GM12878 (cell line): Measurements from ENCODE around the gene DIAPH1. TPM values are rescaled to one million over a fixed set of nuclear protein-coding genes. Genes with fewer than 3 reads are reported as not detected.

ENCODE experiments used
- BHLHE40 ChIP-seq, 2 experiments: fragments of 450-650 bp in 1 of 2; IDR thresholded peaks; 2 replicates each; pipeline ENCODE4 v1.6.1; 2011 to 2017; ENCODE audit warnings: low read depth in 2 of 2, borderline replicate concordance in 1 of 2, improper control_type of control experiment in 1 of 2, low read length in 1 of 2, mild to moderate bottlenecking in 1 of 2
- CREM ChIP-seq: IDR thresholded peaks from 2 replicates; pipeline ENCODE4 v1.6.1; 2014; ENCODE audit warnings: antibody characterized with exemption, low read depth
- GABPA ChIP-seq: IDR thresholded peaks from 2 replicates; pipeline ENCODE4 v1.6.1; 2014; ENCODE audit warnings: antibody characterized with exemption, low read depth, mild to moderate bottlenecking, inconsistent platforms
- MEF2A ChIP-seq: IDR thresholded peaks from 2 replicates; pipeline ENCODE4 v1.6.1; 2011; ENCODE audit warnings: low read depth, mild to moderate bottlenecking, low read length, moderate library complexity; ENCODE audit not compliant: insufficient read depth
- MEF2B ChIP-seq: fragments of 450-650 bp; IDR thresholded peaks from 2 replicates; pipeline ENCODE4 v1.6.1; 2018; ENCODE audit warnings: mild to moderate bottlenecking, moderate library complexity; ENCODE audit not compliant: partially characterized antibody, poor library complexity, severe bottlenecking
- PAX8 ChIP-seq: fragments of 450-650 bp; IDR thresholded peaks from 2 replicates; pipeline ENCODE4 v1.6.1; 2017; ENCODE audit warnings: mild to moderate bottlenecking, moderate library complexity
- POLR2AphosphoS2 ChIP-seq: IDR thresholded peaks from 2 replicates; pipeline ENCODE4 v1.6.1; 2011; ENCODE audit warnings: low read depth, mild to moderate bottlenecking, low read length, improper control_type of control experiment, moderate library complexity
- RAD21 ChIP-seq: IDR thresholded peaks from 2 replicates; pipeline ENCODE4 v1.6.1; 2011; ENCODE audit warnings: mild to moderate bottlenecking, low read depth, low read length, moderate library complexity; ENCODE audit not compliant: insufficient read depth
- RB1 ChIP-seq: fragments of 450-650 bp; formaldehyde crosslinking; IDR thresholded peaks from 2 replicates; pipeline ENCODE4 v1.6.1; 2017; ENCODE audit warnings: mild to moderate bottlenecking, borderline replicate concordance
- SMC3 ChIP-seq: IDR thresholded peaks from 2 replicates; pipeline ENCODE4 v1.6.1; 2011; ENCODE audit warnings: low read length, improper control_type of control experiment, borderline replicate concordance
- TARDBP ChIP-seq: IDR thresholded peaks from 2 replicates; pipeline ENCODE4 v1.6.1; 2016; ENCODE audit warnings: borderline replicate concordance
- YY1 ChIP-seq: IDR thresholded peaks from 2 replicates; pipeline ENCODE4 v1.6.1; 2011; ENCODE audit warnings: low read depth, mild to moderate bottlenecking, low read length
- ZNF622 ChIP-seq: fragments of 450-650 bp; IDR thresholded peaks from 2 replicates; pipeline ENCODE4 v1.6.1; 2017; ENCODE audit warnings: mild to moderate bottlenecking, inconsistent platforms
- ZSCAN29 ChIP-seq: fragments of 450-650 bp; IDR thresholded peaks from 2 replicates; pipeline ENCODE4 v1.6.1; 2017; ENCODE audit warnings: mild to moderate bottlenecking, moderate library complexity
- polyA plus RNA-seq, 11 experiments: library from polyadenylated mRNA; depleted of rRNA in 4 of 11; unstranded in 6 of 11; stranded (reverse) in 5 of 11; fragments of >200 nt; fragmentation: Nextera tagmentation in 4 of 11; fragmentation: Illumina TruSeq in 1 of 11; extraction: Ambion mirVana in 4 of 11; extraction: Trizol in 1 of 11; gene quantifications; 1 replicate in 1 of 11; 2 replicates in 10 of 11; pipeline versions ENCODE4 v1.2.1 to v1.2.3, GENCODE V29; 2011 to 2016; ENCODE audit warnings: inconsistent platforms in 2 of 11, missing spikeins in 2 of 11, low read depth in 1 of 11
- total RNA-seq, 4 experiments: library from RNA; depleted of rRNA in 3 of 4; stranded (reverse); fragments of >200 nt in 3 of 4; fragmentation: Illumina TruSeq in 1 of 4; extraction: Trizol in 1 of 4; gene quantifications; 2 replicates each; pipeline versions ENCODE4 v1.2.1 to v1.2.3, GENCODE V29; 2013 to 2021
- TF ChIP-seq, protein P1 (sequence below): fragments of 450-650 bp; IDR thresholded peaks from 2 replicates; pipeline ENCODE4 v1.6.1; 2017; ENCODE audit warnings: mild to moderate bottlenecking, low read depth, inconsistent platforms; ENCODE audit not compliant: poor library complexity, severe bottlenecking
- TF ChIP-seq, protein P2 (sequence below): fragments of 450-650 bp; conservative IDR thresholded peaks from 2 replicates; pipeline ENCODE4 v1.6.1; 2017; ENCODE audit warnings: mild to moderate bottlenecking, moderate library complexity
- TF ChIP-seq, protein P3 (sequence below): fragments of 450-650 bp; IDR thresholded peaks from 2 replicates; pipeline ENCODE4 v1.6.1; 2017; ENCODE audit warnings: mild to moderate bottlenecking
- TF ChIP-seq, protein P4 (sequence below): fragments of 150-350 bp; IDR thresholded peaks from 2 replicates; pipeline ENCODE4 v1.6.1; 2016; ENCODE audit warnings: low read depth, low read length
- TF ChIP-seq, protein P5 (sequence below): IDR thresholded peaks from 2 replicates; pipeline ENCODE4 v1.6.1; 2011; ENCODE audit warnings: low read depth, mild to moderate bottlenecking, low read length, moderate library complexity, borderline replicate concordance; ENCODE audit errors: extremely low read depth

Gene DIAPH1
- total and polyA plus RNA-seq, 10 of the 15 experiments (the other 5 are each of a cell fraction or from before 2014, with no cell fraction given), result 37.8 to 168 (median 59.0) TPM

DNA sequence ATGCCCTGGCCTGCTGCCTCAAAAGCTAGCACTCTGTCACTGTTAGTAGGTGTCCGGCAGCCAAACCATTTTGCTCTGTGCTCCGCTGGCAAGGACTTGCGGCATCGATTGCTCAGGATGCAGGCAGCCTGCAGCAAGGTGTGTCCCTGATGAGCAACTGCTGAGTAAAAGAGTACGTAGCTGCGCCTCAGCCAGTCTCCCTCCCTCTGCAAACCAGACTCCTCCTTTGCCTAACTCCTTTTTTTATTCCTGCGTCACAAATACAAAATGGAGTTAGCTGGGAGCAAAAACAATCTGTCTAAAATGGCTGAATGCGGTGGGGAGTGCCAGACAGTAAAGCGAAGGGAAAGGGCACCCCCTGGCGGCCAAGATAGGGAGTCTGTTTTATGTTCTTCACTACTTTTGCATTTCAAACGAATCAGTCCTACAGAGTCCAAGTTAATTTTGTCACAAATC is 61.1 kb downstream of the DIAPH1 start (continued):
- TF ChIP-seq YY1, result peak; percentile 100
- TF ChIP-seq ZSCAN29, result no peak
- TF ChIP-seq RAD21, result peak; percentile 96
- no peak for TF ChIP-seq ZNF622
- TF ChIP-seq, protein P1, sequence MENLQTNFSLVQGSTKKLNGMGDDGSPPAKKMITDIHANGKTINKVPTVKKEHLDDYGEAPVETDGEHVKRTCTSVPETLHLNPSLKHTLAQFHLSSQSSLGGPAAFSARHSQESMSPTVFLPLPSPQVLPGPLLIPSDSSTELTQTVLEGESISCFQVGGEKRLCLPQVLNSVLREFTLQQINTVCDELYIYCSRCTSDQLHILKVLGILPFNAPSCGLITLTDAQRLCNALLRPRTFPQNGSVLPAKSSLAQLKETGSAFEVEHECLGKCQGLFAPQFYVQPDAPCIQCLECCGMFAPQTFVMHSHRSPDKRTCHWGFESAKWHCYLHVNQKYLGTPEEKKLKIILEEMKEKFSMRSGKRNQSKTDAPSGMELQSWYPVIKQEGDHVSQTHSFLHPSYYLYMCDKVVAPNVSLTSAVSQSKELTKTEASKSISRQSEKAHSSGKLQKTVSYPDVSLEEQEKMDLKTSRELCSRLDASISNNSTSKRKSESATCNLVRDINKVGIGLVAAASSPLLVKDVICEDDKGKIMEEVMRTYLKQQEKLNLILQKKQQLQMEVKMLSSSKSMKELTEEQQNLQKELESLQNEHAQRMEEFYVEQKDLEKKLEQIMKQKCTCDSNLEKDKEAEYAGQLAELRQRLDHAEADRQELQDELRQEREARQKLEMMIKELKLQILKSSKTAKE, result peak; percentile 54
- TF ChIP-seq, protein P2, sequence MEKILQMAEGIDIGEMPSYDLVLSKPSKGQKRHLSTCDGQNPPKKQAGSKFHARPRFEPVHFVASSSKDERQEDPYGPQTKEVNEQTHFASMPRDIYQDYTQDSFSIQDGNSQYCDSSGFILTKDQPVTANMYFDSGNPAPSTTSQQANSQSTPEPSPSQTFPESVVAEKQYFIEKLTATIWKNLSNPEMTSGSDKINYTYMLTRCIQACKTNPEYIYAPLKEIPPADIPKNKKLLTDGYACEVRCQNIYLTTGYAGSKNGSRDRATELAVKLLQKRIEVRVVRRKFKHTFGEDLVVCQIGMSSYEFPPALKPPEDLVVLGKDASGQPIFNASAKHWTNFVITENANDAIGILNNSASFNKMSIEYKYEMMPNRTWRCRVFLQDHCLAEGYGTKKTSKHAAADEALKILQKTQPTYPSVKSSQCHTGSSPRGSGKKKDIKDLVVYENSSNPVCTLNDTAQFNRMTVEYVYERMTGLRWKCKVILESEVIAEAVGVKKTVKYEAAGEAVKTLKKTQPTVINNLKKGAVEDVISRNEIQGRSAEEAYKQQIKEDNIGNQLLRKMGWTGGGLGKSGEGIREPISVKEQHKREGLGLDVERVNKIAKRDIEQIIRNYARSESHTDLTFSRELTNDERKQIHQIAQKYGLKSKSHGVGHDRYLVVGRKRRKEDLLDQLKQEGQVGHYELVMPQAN, result no peak
- TF ChIP-seq, protein P3, sequence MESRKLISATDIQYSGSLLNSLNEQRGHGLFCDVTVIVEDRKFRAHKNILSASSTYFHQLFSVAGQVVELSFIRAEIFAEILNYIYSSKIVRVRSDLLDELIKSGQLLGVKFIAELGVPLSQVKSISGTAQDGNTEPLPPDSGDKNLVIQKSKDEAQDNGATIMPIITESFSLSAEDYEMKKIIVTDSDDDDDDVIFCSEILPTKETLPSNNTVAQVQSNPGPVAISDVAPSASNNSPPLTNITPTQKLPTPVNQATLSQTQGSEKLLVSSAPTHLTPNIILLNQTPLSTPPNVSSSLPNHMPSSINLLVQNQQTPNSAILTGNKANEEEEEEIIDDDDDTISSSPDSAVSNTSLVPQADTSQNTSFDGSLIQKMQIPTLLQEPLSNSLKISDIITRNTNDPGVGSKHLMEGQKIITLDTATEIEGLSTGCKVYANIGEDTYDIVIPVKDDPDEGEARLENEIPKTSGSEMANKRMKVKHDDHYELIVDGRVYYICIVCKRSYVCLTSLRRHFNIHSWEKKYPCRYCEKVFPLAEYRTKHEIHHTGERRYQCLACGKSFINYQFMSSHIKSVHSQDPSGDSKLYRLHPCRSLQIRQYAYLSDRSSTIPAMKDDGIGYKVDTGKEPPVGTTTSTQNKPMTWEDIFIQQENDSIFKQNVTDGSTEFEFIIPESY, result no peak; the same call in 1 of the 2 replicates
- TF ChIP-seq RB1, result 0 out of 2 replicates have a peak, but pooled peaks have one; percentile 48
- peak; percentile 99 for TF ChIP-seq SMC3
- TF ChIP-seq CREM, result peak; percentile 57
- TF ChIP-seq, protein P4, sequence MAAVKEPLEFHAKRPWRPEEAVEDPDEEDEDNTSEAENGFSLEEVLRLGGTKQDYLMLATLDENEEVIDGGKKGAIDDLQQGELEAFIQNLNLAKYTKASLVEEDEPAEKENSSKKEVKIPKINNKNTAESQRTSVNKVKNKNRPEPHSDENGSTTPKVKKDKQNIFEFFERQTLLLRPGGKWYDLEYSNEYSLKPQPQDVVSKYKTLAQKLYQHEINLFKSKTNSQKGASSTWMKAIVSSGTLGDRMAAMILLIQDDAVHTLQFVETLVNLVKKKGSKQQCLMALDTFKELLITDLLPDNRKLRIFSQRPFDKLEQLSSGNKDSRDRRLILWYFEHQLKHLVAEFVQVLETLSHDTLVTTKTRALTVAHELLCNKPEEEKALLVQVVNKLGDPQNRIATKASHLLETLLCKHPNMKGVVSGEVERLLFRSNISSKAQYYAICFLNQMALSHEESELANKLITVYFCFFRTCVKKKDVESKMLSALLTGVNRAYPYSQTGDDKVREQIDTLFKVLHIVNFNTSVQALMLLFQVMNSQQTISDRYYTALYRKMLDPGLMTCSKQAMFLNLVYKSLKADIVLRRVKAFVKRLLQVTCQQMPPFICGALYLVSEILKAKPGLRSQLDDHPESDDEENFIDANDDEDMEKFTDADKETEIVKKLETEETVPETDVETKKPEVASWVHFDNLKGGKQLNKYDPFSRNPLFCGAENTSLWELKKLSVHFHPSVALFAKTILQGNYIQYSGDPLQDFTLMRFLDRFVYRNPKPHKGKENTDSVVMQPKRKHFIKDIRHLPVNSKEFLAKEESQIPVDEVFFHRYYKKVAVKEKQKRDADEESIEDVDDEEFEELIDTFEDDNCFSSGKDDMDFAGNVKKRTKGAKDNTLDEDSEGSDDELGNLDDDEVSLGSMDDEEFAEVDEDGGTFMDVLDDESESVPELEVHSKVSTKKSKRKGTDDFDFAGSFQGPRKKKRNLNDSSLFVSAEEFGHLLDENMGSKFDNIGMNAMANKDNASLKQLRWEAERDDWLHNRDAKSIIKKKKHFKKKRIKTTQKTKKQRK, result no peak
- no peak for TF ChIP-seq MEF2B
- no peak for TF ChIP-seq BHLHE40 (IDR thresholded peaks at IDR 0.05; ENCODE audit: borderline replicate concordance in 1 of 2, low read depth in 2 of 2, low read length in 1 of 2)
- no peak for TF ChIP-seq MEF2A
- TF ChIP-seq TARDBP, result no peak
- no peak for TF ChIP-seq GABPA
- TF ChIP-seq, protein P5, sequence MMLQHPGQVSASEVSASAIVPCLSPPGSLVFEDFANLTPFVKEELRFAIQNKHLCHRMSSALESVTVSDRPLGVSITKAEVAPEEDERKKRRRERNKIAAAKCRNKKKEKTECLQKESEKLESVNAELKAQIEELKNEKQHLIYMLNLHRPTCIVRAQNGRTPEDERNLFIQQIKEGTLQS, result no peak
- no peak for TF ChIP-seq PAX8
- TF ChIP-seq POLR2AphosphoS2, result no peak
